T-helper 17 cell (primary cell): Measurements from ENCODE around the gene RADX. TPM values are rescaled to one million over a fixed set of nuclear protein-coding genes. Genes with fewer than 3 reads are reported as not detected.

Experiments used
- ATAC-seq: fragments of 150-1000 bp; cut with Tn5 transposase; 2 replicates; pipeline ENCODE4 v1.10.0; 2021; ENCODE audit warnings: mild to moderate bottlenecking, moderate library complexity
- DNase-seq, 3 donors: peaks; one replicate each; pipeline versions ENCODE4 v3.0.0 to v3.0.0-alpha.2; 2020 to 2021
- H3K9me3 ChIP-seq: one replicate; pipeline ENCODE4 v1.7.0; 2013; ENCODE audit warnings: low read length, mild to moderate bottlenecking; ENCODE audit not compliant: control insufficient read depth, poor library complexity, severe bottlenecking
- H3K27ac Mint-ChIP-seq: one replicate; pipeline ENCODE4 v1.8.0; 2022; ENCODE audit warnings: mild to moderate bottlenecking, moderate library complexity, mixed read lengths
- H3K27me3 Mint-ChIP-seq: one replicate; pipeline ENCODE4 v1.8.0; 2022; ENCODE audit warnings: mixed read lengths
- H3K36me3 Mint-ChIP-seq: one replicate; pipeline ENCODE4 v1.8.0; 2022; ENCODE audit warnings: low read depth, mixed read lengths
- H3K4me1 Mint-ChIP-seq: one replicate; pipeline ENCODE4 v1.8.0; 2022; ENCODE audit warnings: mild to moderate bottlenecking, mixed read lengths
- H3K4me3 Mint-ChIP-seq: one replicate; pipeline ENCODE4 v1.8.0; 2022; ENCODE audit warnings: mild to moderate bottlenecking, moderate library complexity, mixed read lengths
- total RNA-seq, 4 donors: library from RNA in 2 of 4; stranded (reverse) in 2 of 4; gene quantifications; one replicate each; pipeline ENCODE4 v1.2.3 and lab custom pipeline; 2022 to 2026

Gene RADX
- total RNA-seq (10 to 100 TPM; 13.2 to 30.3 TPM), total RNA-seq (lab: John Stamatoyannopoulos, UW) (15.1 to 39.3 reads per million in 2 donors)

GRCh38 chrX:106611679-106612392, at the start of gene RADX:
TSS of gene RADX (plus strand) at chrX:106611978. CDS start at chrX:106612081, 103 bp downstream.
- H3K9me3 ChIP-seq, result no peaks in the 10 kb centered on the region
- H3K4me3 Mint-ChIP-seq, result peak within 1 kb of the TSS; percentile 96
- peaks cover 18% of the 10 kb centered on the region for H3K4me1 Mint-ChIP-seq
- ATAC-seq (peak; percentile 88), DNase-seq (peak; percentile 67 to 79 (median 75))
- H3K36me3 Mint-ChIP-seq, result no peaks in the 10 kb centered on the region
- no peaks in the 10 kb centered on the region for H3K27me3 Mint-ChIP-seq
- peak within 1 kb of the TSS; percentile 95 for H3K27ac Mint-ChIP-seq

GRCh38 chrX:106564986-106565385, 46.8 kb upstream of the RADX start:
- no peaks in the 10 kb centered on the region for H3K36me3 Mint-ChIP-seq
- no peak overlapping the region for H3K27ac Mint-ChIP-seq
- no peak for ATAC-seq
- H3K27me3 Mint-ChIP-seq, result peaks cover 9% of the 10 kb centered on the region
- no peaks in the 10 kb centered on the region for H3K9me3 ChIP-seq
- H3K4me3 Mint-ChIP-seq, result no peak overlapping the region
- no peaks in the 10 kb centered on the region for H3K4me1 Mint-ChIP-seq
- no peak for DNase-seq

GRCh38 chrX:106566362-106566761, 45.4 kb upstream of the RADX start:
- ATAC-seq (no peak), DNase-seq (no peak)
- H3K9me3 ChIP-seq, result no peaks in the 10 kb centered on the region
- H3K27me3 Mint-ChIP-seq, result peaks cover 9% of the 10 kb centered on the region
- H3K4me1 Mint-ChIP-seq, result no peaks in the 10 kb centered on the region
- no peak overlapping the region for H3K4me3 Mint-ChIP-seq
- H3K36me3 Mint-ChIP-seq, result no peaks in the 10 kb centered on the region
- no peak overlapping the region for H3K27ac Mint-ChIP-seq

GRCh38 chrX:106581856-106582255, 29.9 kb upstream of the RADX start:
- no peaks in the 10 kb centered on the region for H3K4me1 Mint-ChIP-seq
- H3K4me3 Mint-ChIP-seq, result no peak overlapping the region
- no peaks in the 10 kb centered on the region for H3K9me3 ChIP-seq
- no peaks in the 10 kb centered on the region for H3K27me3 Mint-ChIP-seq
- H3K36me3 Mint-ChIP-seq, result no peaks in the 10 kb centered on the region
- H3K27ac Mint-ChIP-seq, result no peak overlapping the region
- no peak for ATAC-seq
- no peak for DNase-seq

GRCh38 chrX:106585478-106585877, 26.3 kb upstream of the RADX start:
- no peaks in the 10 kb centered on the region for H3K27me3 Mint-ChIP-seq
- no peak for DNase-seq
- H3K36me3 Mint-ChIP-seq, result peaks cover 2% of the 10 kb centered on the region
- no peak overlapping the region for H3K4me3 Mint-ChIP-seq
- H3K27ac Mint-ChIP-seq, result no peak overlapping the region
- no peaks in the 10 kb centered on the region for H3K9me3 ChIP-seq
- peaks cover 3% of the 10 kb centered on the region for H3K4me1 Mint-ChIP-seq
- no peak for ATAC-seq

GRCh38 chrX:106588801-106589200, 23.0 kb upstream of the RADX start:
- H3K27me3 Mint-ChIP-seq, result no peaks in the 10 kb centered on the region

GRCh38 chrX:106599411-106599810, 12.4 kb upstream of the RADX start:
- H3K27me3 Mint-ChIP-seq, result peaks cover 6% of the 10 kb centered on the region
- no peaks in the 10 kb centered on the region for H3K4me1 Mint-ChIP-seq
- ATAC-seq, result no peak
- no peak overlapping the region for H3K4me3 Mint-ChIP-seq
- H3K9me3 ChIP-seq, result no peaks in the 10 kb centered on the region
- no peak for DNase-seq
- H3K27ac Mint-ChIP-seq, result no peak overlapping the region
- H3K36me3 Mint-ChIP-seq, result no peaks in the 10 kb centered on the region

More at GRCh38 chrX:106588801-106589200, 23.0 kb upstream of the RADX start:
- peaks cover 5% of the 10 kb centered on the region for H3K4me1 Mint-ChIP-seq
- H3K36me3 Mint-ChIP-seq, result peaks cover 2% of the 10 kb centered on the region
- peak overlapping the region; percentile 25 for H3K4me3 Mint-ChIP-seq
- DNase-seq, result no peak
- no peak overlapping the region for H3K27ac Mint-ChIP-seq
- no peaks in the 10 kb centered on the region for H3K9me3 ChIP-seq
- ATAC-seq, result no peak

GRCh38 chrX:106606571-106606970, 5.2 kb upstream of the RADX start:
- H3K9me3 ChIP-seq, result no peaks in the 10 kb centered on the region
- Mint-ChIP-seq H3K27ac (no peak overlapping the region), H3K4me3 (no peak overlapping the region), H3K27me3 (no peaks in the 10 kb centered on the region), H3K36me3 (no peaks in the 10 kb centered on the region), H3K4me1 (peaks cover 4% of the 10 kb centered on the region)
- ATAC-seq, result no peak
- no peak for DNase-seq

- H3K9me3 ChIP-seq, result no peaks in the 10 kb centered on the region
- H3K27ac Mint-ChIP-seq, result peak overlapping the region; percentile 80
- no peaks in the 10 kb centered on the region for H3K36me3 Mint-ChIP-seq
- DNase-seq, result peak in 2 of 3 donors; percentile 12 to 13
- H3K27me3 Mint-ChIP-seq, result no peaks in the 10 kb centered on the region
- ATAC-seq, result peak; percentile 64
- peaks cover 10% of the 10 kb centered on the region for H3K4me1 Mint-ChIP-seq
- no peak overlapping the region for H3K4me3 Mint-ChIP-seq
Measured at GRCh38 chrX:106608016-106608415, 3.8 kb upstream of the RADX start.

- Mint-ChIP-seq H3K4me3 (peak overlapping the region; percentile 96), H3K4me1 (peaks cover 18% of the 10 kb centered on the region), H3K27me3 (no peaks in the 10 kb centered on the region), H3K27ac (peak overlapping the region; percentile 95), H3K36me3 (no peaks in the 10 kb centered on the region)
- no peaks in the 10 kb centered on the region for H3K9me3 ChIP-seq
- DNase-seq, result no peak
- ATAC-seq, result no peak
Measured at GRCh38 chrX:106611317-106611678, 480 bp upstream of the RADX start.

- Mint-ChIP-seq H3K4me3 (peak overlapping the region; percentile 96), H3K36me3 (no peaks in the 10 kb centered on the region), H3K4me1 (peaks cover 18% of the 10 kb centered on the region), H3K27ac (peak overlapping the region; percentile 95), H3K27me3 (no peaks in the 10 kb centered on the region)
- no peak for DNase-seq
- H3K9me3 ChIP-seq, result no peaks in the 10 kb centered on the region
- ATAC-seq, result no peak
Measured at GRCh38 chrX:106612393-106612763, 600 bp downstream of the RADX start.

GRCh38 chrX:106613277-106613676, 1.5 kb downstream of the RADX start:
- DNase-seq (no peak), ATAC-seq (no peak)
- Mint-ChIP-seq H3K4me1 (peaks cover 18% of the 10 kb centered on the region), H3K36me3 (no peaks in the 10 kb centered on the region), H3K4me3 (peak overlapping the region; percentile 96), H3K27me3 (no peaks in the 10 kb centered on the region), H3K27ac (no peak overlapping the region)
- no peaks in the 10 kb centered on the region for H3K9me3 ChIP-seq

GRCh38 chrX:106615041-106615440, 3.3 kb downstream of the RADX start:
- Mint-ChIP-seq H3K4me1 (peaks cover 18% of the 10 kb centered on the region), H3K36me3 (no peaks in the 10 kb centered on the region), H3K27ac (no peak overlapping the region), H3K27me3 (no peaks in the 10 kb centered on the region), H3K4me3 (no peak overlapping the region)
- DNase-seq (no peak), ATAC-seq (no peak)
- H3K9me3 ChIP-seq, result no peaks in the 10 kb centered on the region

GRCh38 chrX:106619797-106620196, 8.0 kb downstream of the RADX start:
- Mint-ChIP-seq H3K27ac (no peak overlapping the region), H3K4me3 (no peak overlapping the region), H3K27me3 (no peaks in the 10 kb centered on the region), H3K36me3 (peaks cover 4% of the 10 kb centered on the region), H3K4me1 (peaks cover 9% of the 10 kb centered on the region)
- no peak for ATAC-seq
- DNase-seq, result no peak
- no peaks in the 10 kb centered on the region for H3K9me3 ChIP-seq
